ENCODE data around the gene SLC17A9.

Gene SLC17A9

DNA sequence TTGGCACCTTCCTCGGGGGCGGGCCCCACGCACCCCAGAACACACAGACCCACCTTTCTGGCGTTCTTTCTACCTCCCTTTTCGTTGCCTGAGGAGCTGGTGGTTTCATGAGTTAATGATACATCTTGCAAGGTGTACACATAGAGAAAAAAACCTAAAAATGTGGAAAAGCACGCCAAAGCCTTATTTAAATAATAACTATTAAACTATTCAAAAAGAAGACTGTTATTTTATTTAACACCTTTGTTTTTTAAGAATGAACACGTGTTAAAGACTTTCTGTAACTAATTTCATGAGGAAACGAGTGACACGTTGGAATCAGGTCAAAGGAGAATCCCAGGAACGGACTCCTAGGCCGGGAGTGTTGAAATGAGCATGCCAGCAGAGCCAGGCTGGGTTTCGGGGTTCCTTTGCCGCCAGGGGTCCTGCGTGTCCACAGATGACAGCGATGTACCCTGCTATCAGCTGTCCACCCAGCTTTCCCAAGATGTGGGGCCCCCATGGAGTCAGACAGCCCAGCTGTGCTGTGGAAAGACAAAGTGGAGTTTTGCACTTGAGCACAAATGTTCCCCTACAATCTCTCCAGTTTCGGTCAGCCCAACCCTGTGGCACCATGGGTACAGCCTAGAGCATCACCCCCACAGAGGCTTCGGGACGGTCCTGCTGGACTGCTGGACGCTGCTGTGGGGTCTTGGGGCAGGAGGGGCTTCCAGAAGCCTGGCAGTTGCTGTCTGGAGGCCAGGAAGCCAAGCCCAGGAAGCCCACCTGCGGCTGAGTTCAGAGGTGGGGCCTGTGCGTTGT is 16.1 kb downstream of the SLC17A9 start:
- no peak for DNase-seq (ENCODE audit: low spot score)

- no peak for DNase-seq (ENCODE audit: low spot score)
Measured at GRCh38 chr20:62969179-62969760, 16.8 kb downstream of the SLC17A9 start.

GRCh38 chr20:62969939-62970306 is 17.4 kb downstream of the SLC17A9 start:
- no peak for DNase-seq (ENCODE audit: low spot score)

- no peak for DNase-seq (ENCODE audit: low spot score)
Measured at GRCh38 chr20:62970307-62971210, 18.1 kb downstream of the SLC17A9 start.

GRCh38 chr20:62971211-62971949 is 18.9 kb downstream of the SLC17A9 start:
- no peak for DNase-seq (ENCODE audit: low spot score)

GRCh38 chr20:62971950-62972844 is 19.7 kb downstream of the SLC17A9 start:
- peak; percentile 96 for DNase-seq (ENCODE audit: low spot score)

DNA sequence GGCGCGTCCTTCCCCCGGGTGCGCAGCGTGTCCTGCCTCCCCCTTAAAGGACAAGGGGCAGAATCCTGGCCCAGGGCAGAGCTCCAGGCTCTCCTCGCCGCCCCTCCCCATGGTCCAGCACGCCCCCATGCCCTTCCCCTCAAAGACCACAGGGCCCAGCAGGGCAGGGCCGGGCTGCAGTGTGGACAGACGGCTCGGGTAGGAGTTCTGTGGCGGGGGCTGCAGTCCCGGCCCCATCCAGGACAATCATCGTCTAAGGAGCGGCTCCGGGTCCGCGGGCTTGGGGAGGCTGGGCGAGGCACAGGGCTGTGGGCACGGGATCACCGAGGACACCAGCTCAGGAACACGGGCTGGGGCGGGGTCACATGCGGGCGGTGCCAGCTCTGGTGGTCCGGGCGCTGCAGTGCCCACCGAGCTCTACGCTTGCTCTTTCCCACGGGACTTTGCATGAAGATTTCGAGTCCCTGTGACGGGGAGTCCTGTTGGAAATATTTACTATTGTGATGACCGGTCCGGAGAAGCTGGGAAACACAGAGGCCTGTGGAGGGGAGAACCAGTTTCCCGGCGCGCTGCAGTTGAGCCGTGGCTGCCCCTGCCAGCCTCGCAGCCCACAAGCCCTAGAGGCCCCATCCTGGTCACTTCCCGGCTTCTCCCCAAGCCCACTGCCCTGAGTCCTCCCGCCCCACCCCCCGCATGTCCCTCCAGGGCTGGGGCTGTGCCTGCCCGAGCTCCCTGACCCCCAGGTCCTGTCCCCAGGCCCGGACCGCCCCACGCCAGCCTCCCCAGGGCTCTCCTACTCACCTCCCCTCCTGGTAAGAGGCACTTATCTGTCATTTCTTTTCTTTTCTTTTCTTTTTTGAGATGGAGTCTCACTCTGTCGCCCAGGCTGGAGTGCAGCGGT is 20.6 kb downstream of the SLC17A9 start:
- DNase-seq (ENCODE audit: low spot score), result no peak

GRCh38 chr20:62975251-62975760 is 22.8 kb downstream of the SLC17A9 start:
- no peak for DNase-seq (ENCODE audit: low spot score)

DNA sequence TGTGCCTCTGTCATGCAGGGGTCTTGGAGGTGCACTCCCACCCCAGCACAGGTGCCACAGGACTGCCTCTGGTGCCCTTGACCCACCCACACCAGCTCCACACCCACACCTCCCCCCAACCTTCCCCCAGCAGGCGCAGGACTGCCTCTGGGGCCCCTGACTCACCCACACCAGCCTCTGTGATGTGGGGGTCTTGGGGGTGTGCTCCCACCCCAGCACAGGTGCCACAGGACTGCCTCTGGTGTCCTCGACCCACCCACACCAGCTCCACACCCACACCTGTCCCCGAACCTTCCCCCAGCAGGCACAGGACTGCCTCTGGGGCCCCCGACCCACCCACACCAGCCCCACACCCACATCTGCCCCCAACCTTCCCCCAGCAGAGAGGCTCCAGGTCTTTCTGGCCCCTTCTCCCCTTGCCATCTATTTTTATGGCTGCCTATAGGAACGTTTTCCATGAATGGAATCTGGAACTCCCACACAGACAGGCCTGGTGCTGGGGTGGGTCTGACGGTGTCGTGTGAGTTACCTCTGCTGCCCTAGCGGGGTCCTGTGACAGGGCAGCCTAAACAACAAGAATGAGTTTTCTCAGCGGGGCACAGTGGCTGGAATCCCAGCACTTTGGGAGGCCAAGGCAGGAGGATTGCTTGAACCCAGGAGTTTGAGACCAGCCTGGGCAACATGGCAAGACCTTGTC is 23.5 kb downstream of the SLC17A9 start:
- no peak for DNase-seq (ENCODE audit: low spot score)

DNA sequence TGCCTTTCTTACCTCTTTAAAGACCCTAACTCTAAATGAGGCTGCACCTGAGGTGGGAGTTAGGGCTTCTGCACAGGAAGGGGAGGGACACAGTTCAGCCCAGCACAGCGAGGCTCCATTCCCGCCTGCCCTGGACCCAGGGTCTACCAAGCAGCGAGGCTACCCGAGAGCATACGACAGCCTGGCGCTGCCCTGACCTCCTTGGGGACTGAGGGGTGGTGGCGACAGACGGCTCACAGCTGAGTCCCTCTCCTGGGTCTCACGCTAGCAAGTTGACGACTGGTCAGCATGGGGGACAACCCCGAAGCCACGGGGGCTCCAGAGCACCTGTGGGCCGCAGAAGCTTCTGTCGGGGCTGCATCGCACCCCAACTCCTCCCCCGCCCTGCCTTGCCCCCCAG is 24.4 kb downstream of the SLC17A9 start:
- no peak for DNase-seq (ENCODE audit: low spot score)

DNA sequence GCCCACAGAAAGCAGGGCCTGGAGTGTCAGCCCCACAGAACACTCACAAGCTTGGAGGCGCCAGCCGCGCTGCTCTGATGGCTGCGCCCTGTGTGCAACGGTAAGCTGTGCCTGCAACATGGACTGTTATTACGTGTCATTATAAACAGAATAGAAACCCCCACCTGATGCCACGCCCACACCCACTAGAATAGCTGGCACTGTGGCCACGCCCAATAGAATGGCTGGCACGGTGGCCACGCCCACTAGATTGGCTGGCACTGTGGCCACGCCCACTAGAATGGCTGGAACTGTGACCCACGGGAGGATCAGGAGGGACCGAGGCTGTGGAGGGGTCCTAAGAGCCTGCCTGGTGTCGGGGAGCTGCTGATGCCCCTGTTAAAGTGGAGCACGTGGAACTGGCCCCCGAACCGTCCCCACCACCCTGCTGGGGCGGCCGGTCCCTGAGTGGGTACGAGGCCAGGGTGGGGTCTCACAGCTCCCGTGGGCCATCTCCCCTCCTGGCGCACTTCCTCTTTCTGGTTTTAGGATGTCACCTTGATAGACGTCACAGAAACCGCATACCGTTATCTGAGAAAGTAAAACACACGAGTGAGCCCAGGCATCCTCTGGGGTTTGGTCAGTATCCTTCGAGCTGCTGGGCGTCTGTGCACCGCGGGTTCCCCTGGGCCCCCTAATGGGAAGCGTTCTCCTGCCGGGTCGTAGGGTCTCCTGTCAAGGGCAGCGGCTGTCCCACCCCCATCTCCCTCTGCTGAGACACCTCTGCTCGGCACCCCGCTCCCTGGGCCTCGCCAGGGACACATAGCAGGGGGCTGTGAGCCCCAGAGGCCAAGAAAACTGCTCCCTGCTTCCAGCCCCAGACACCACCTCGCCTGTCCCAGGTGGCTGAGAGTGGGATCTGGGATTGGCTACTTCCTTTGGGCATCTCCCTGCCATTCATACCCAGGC is 25.4 kb downstream of the SLC17A9 start:
- no peak for DNase-seq (ENCODE audit: low spot score)

DNA sequence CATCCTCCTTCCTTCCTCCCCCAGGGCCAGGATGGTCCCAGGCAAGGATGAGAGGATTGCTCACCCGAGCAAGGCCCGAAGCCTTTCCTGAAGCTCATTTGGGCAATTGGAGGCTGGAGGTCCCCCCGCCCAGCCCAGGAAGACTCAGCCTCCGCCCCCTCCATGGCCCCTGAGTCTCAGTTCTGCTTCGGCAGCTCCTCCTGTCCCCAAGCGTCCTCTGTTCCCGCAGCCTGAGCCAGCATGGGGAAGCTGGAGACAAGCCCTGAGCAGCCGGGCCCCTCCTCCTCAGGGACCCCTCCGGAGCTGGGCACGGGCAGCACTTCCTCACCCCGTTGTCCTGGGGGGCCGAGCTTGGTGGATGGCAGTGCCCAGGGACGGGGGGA is 26.0 kb downstream of the SLC17A9 start:
- DNase-seq (ENCODE audit: low spot score), result no peak

- no peak for DNase-seq (ENCODE audit: low spot score)
Measured at GRCh38 chr20:62979310-62979709, 26.8 kb downstream of the SLC17A9 start.

DNA sequence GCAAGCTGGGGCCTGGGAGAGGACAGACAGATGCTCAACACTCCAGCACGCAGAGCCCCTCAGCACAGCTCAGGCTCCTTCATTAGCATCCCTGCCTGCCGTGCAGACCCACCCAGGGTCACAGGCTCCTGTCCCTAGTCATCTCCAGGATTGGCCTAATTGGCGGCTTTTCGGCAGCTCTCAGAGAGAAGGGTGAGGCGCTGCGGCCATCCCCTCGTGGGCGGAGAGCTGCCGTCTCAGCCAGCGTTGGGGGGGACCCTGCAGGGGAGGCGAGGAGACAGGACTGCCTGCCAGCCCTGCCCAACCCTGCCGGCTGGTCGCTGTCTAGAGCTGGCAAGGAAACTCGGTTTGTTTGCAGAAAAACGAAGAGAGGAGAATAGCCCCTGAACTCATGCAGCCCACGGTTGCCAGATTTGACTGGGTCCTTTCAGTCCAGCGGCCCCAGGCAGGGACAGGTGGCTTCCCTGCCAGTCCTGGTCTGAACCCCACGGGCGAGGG is 27.4 kb downstream of the SLC17A9 start:
- DNase-seq (ENCODE audit: low spot score), result no peak

GRCh38 chr20:62980380-62980960 is 28.0 kb downstream of the SLC17A9 start:
- no peak for DNase-seq (ENCODE audit: low spot score)

GRCh38 chr20:62980970-62981369 is 28.5 kb downstream of the SLC17A9 start:
- peak; percentile 42 for DNase-seq (ENCODE audit: low spot score)
